Measurements from ENCODE around the gene BAX.

Gene BAX

GRCh38 chr19:48928164-48929025, 26.3 kb upstream of the BAX start:
- no peak for DNase-seq (ENCODE audit: low spot score)

- peak; percentile 78 for DNase-seq (ENCODE audit: low spot score)
Observed at GRCh38 chr19:48933382-48933932, 21.2 kb upstream of the BAX start, which contains the start of gene DHDH. Gene DHDH (plus strand): TSS chr19:48933699. CDS start chr19:48933722, 23 bp downstream.

- DNase-seq (ENCODE audit: low spot score): no peak
Observed at GRCh38 chr19:48934837-48935236, 19.8 kb upstream of the BAX start.

- DNase-seq (ENCODE audit: low spot score): no peak
Observed at GRCh38 chr19:48935864-48936263, 18.8 kb upstream of the BAX start.

GRCh38 chr19:48938256-48938655, 16.4 kb upstream of the BAX start:
- DNase-seq (ENCODE audit: low spot score): no peak

GRCh38 chr19:48940902-48941301, 13.8 kb upstream of the BAX start:
- DNase-seq (ENCODE audit: low spot score): no peak

- DNase-seq (ENCODE audit: low spot score): no peak
Observed at GRCh38 chr19:48943081-48943480, 11.6 kb upstream of the BAX start.

GRCh38 chr19:48945415-48945814, 9.3 kb upstream of the BAX start:
- DNase-seq (ENCODE audit: low spot score): no peak

GRCh38 chr19:48945817-48946216, 8.9 kb upstream of the BAX start:
- no peak for DNase-seq (ENCODE audit: low spot score)

GRCh38 chr19:48946463-48947257, 8.0 kb upstream of the BAX start:
- no peak for DNase-seq (ENCODE audit: low spot score)

- DNase-seq (ENCODE audit: low spot score): no peak
Observed at GRCh38 chr19:48947258-48947542, 7.5 kb upstream of the BAX start.

GRCh38 chr19:48950159-48950558, 4.5 kb upstream of the BAX start:
- no peak for DNase-seq (ENCODE audit: low spot score)

GRCh38 chr19:48950830-48951519, 3.7 kb upstream of the BAX start:
- DNase-seq (ENCODE audit: low spot score): no peak

GRCh38 chr19:48953141-48953540, 1.5 kb upstream of the BAX start:
- no peak for DNase-seq (ENCODE audit: low spot score)

GRCh38 chr19:48953990-48954594, 583 bp upstream of the BAX start:
- DNase-seq (ENCODE audit: low spot score): no peak

- DNase-seq (ENCODE audit: low spot score): no peak
Observed at GRCh38 chr19:48955308-48955958, 758 bp downstream of the BAX start.

- DNase-seq (ENCODE audit: low spot score): no peak
Observed at GRCh38 chr19:48958006-48958405, 3.3 kb downstream of the BAX start.

- DNase-seq (ENCODE audit: low spot score): no peak
Observed at GRCh38 chr19:48959341-48960239, 4.9 kb downstream of the BAX start.

GRCh38 chr19:48961051-48961649, 6.5 kb downstream of the BAX start:
- DNase-seq (ENCODE audit: low spot score): no peak

GRCh38 chr19:48961673-48962028, 7.0 kb downstream of the BAX start:
- no peak for DNase-seq (ENCODE audit: low spot score)
